ENCODE results near the gene PRMT9.

- TF ChIP-seq EP300 (IDR thresholded peaks at IDR 0.05; ENCODE audit: borderline replicate concordance) (no peak), FOXM1 (IDR thresholded peaks at IDR 0.05; ENCODE audit: borderline replicate concordance, low read depth) (no peak), TEAD4 (IDR thresholded peaks at IDR 0.05) (no peak), MAX (IDR thresholded peaks at IDR 0.05) (no peak), TAF1 (IDR thresholded peaks at IDR 0.05; ENCODE audit: low read depth) (no peak)
Measured at GRCh38 chr4:147691820-147692219, 7.9 kb upstream of the PRMT9 start.

Data from Ishikawa (cell line).